Spleen (tissue), 11 donors: ENCODE results near the gene DNAH10. TPM values are rescaled to one million over a fixed set of nuclear protein-coding genes. Genes with fewer than 3 reads are reported as not detected.

Experiments
- DNase-seq: peaks from one replicate; pipeline ENCODE4 v3.0.0-alpha.2; 2020
- H3K27ac ChIP-seq, 8 donors: fragments of 200-600 bp; sonication (generic) in 7 of 8; 1 replicate in 4 of 8; 2 replicates in 4 of 8; pipeline versions ENCODE4 v1.5.0 to v1.8.0; 2016 to 2021; ENCODE audit warnings: inconsistent platforms in 4 of 8, mild to moderate bottlenecking in 4 of 8, moderate library complexity in 1 of 8
- H3K27me3 ChIP-seq, 7 donors: fragments of 200-600 bp; sonication (generic) in 6 of 7; replicated peaks in 1 of 7; 1 replicate in 4 of 7; 2 replicates in 3 of 7; pipeline versions ENCODE4 v1.5.0 to v1.8.0; 2016 to 2021; ENCODE audit warnings: inconsistent platforms in 3 of 7, mild to moderate bottlenecking in 1 of 7
- H3K36me3 ChIP-seq, 6 donors: fragments of 200-600 bp; sonication (generic) in 5 of 6; 1 replicate in 4 of 6; 2 replicates in 2 of 6; pipeline versions ENCODE4 v1.5.0 to v1.8.0; 2016 to 2021; ENCODE audit warnings: inconsistent platforms in 2 of 6
- H3K4me1 ChIP-seq, 6 donors: fragments of 200-600 bp; sonication (generic) in 5 of 6; 1 replicate in 3 of 6; 2 replicates in 3 of 6; pipeline versions ENCODE4 v1.5.0 to v1.8.0; 2016 to 2021; ENCODE audit warnings: inconsistent platforms in 3 of 6
- H3K4me3 ChIP-seq, 8 donors: fragments of 200-600 bp; sonication (generic) in 7 of 8; 1 replicate in 4 of 8; 2 replicates in 4 of 8; pipeline versions ENCODE4 v1.5.0 to v1.8.0; 2016 to 2021; ENCODE audit warnings: inconsistent platforms in 4 of 8, mild to moderate bottlenecking in 4 of 8, moderate library complexity in 2 of 8
- H3K9me3 ChIP-seq, 8 donors: fragments of 200-600 bp; sonication (generic) in 7 of 8; 1 replicate in 4 of 8; 2 replicates in 4 of 8; pipeline versions ENCODE4 v1.5.0 to v1.8.0; 2016 to 2021; ENCODE audit warnings: inconsistent platforms in 4 of 8
- POLR2A ChIP-seq, 3 donors: fragments of 450-650 bp; IDR thresholded peaks; one replicate each; pipeline ENCODE4 v1.5.1; 2017; ENCODE audit warnings: antibody characterized with exemption in 3 of 3, mild to moderate bottlenecking in 1 of 3
- POLR2AphosphoS5 ChIP-seq, 3 donors: sonication (generic); formaldehyde crosslinking; IDR thresholded peaks; one replicate each; pipeline ENCODE4 v1.5.1; 2017; ENCODE audit warnings: antibody characterized with exemption in 3 of 3
- WGBS, 5 donors: extraction: QIAGEN DNeasy Blood & Tissue Kit in 3 of 5; methylation state at CpG; one replicate each; pipeline versions ENCODE4 v1.1.5 to v1.1.7; 2013 to 2018; 5-methylcytosine and 5-hydroxymethylcytosine counted together
- intact Hi-C: fragments of 100-400 bp; cut with DNase I; formaldehyde crosslinking; loops from one replicate; pipeline ENCODE4 v1.15.0; 2023; ENCODE audit warnings: low total_unique reads
- polyA plus RNA-seq, 3 donors: library from polyadenylated mRNA; stranded (reverse); fragments of 200-250 nt; gene quantifications; one replicate each; pipeline ENCODE4 v1.2.1, GENCODE V29; 2013
- total RNA-seq, 7 donors: library from RNA; depleted of rRNA in 3 of 7; stranded (reverse); fragments of >200 nt in 3 of 7; fragmentation: NEBNext Ultra II Directional in 4 of 7; extraction: Animal tissue kit (Norgen Biotek cat#: 25700) in 4 of 7; gene quantifications; one replicate each; pipeline versions ENCODE4 v1.1.0 to v1.2.1, GENCODE V29; 2016 to 2021
- TF ChIP-seq, protein P1 (sequence below), 11 experiments: fragments of 200-600 bp in 7 of 11; fragments of 450-650 bp in 4 of 11; sonication (generic) in 4 of 11; IDR thresholded peaks in 8 of 11; conservative IDR thresholded peaks in 3 of 11; 1 replicate in 7 of 11; 2 replicates in 4 of 11; pipeline versions ENCODE4 v1.4.0 to v1.8.0; 2016 to 2021; ENCODE audit warnings: antibody characterized with exemption in 11 of 11, inconsistent platforms in 4 of 11, mild to moderate bottlenecking in 1 of 11
- donor health status: healthy with polysubstance abuse.
- donor health status: DM: no; HTN: no; CAD: no; lungs with moderate emphysema.
- donor health status: DM: no; HTN: no; CAD: no.
- donor health status: Bipolar disorder and iron deficiency.
- donor health status: healthy.
- donor health status: DM: no; HTN: no; CAD: no.
- donor health status: DM: yes; HTN: yes; CAD: no.

The DNAH10 gene
- total and polyA plus RNA-seq, 10 donors: 0.23 to 2.2 (median 0.43) TPM; not detected in 1

GRCh38 chr12:123733229-123733628 is 28.9 kb upstream of the DNAH10 start:
- no peaks in the 10 kb centered on the region for H3K27me3 ChIP-seq
- no peaks in the 10 kb centered on the region for H3K9me3 ChIP-seq
- peaks cover 4 to 100% (median 75%) of the 10 kb centered on the region in 6 donors for H3K36me3 ChIP-seq
- 78 to 91% (median 86%) methylated on average over 10 of the region's 10 CpGs for WGBS, 5 donors
- no peak for TF ChIP-seq POLR2A (IDR thresholded peaks at IDR 0.05)
- TF ChIP-seq, protein P1, sequence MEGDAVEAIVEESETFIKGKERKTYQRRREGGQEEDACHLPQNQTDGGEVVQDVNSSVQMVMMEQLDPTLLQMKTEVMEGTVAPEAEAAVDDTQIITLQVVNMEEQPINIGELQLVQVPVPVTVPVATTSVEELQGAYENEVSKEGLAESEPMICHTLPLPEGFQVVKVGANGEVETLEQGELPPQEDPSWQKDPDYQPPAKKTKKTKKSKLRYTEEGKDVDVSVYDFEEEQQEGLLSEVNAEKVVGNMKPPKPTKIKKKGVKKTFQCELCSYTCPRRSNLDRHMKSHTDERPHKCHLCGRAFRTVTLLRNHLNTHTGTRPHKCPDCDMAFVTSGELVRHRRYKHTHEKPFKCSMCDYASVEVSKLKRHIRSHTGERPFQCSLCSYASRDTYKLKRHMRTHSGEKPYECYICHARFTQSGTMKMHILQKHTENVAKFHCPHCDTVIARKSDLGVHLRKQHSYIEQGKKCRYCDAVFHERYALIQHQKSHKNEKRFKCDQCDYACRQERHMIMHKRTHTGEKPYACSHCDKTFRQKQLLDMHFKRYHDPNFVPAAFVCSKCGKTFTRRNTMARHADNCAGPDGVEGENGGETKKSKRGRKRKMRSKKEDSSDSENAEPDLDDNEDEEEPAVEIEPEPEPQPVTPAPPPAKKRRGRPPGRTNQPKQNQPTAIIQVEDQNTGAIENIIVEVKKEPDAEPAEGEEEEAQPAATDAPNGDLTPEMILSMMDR (IDR thresholded peaks at IDR 0.05 in 8 of 11, conservative IDR thresholded peaks at IDR 0.05 in 3 of 11): no peak
- TF ChIP-seq POLR2AphosphoS5 (IDR thresholded peaks at IDR 0.05): no peak
- H3K4me3 ChIP-seq: no peak overlapping the region
- H3K27ac ChIP-seq: no peak overlapping the region
- DNase-seq: no peak
- intact Hi-C loops: no loop called here
- peaks cover 0 to 16% (median 7%) of the 10 kb centered on the region in 6 donors for H3K4me1 ChIP-seq

DNA sequence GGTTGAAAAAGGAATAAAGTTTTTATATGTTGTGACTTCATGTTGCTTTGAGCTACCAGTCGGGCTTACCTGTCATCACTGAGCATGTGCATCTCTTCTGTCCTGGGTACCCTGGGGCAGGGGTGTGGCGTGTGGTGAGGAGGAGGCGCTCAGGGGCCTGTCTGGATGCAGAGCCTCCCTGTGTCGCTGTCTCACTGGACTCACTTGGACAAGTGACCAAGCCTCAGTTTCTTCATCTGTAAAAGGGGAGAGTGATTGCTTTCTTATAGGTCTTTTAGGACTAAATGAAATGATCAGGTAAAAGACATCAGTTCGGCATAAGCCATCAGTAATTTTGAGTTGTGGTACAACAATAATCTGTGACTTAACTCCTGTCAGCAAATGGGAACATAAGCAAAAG is 27.8 kb upstream of the DNAH10 start:
- Histone ChIP-seq H3K4me1 (peaks cover 0 to 16% (median 7%) of the 10 kb centered on the region in 6 donors), H3K9me3 (no peaks in the 10 kb centered on the region), H3K27ac (no peak overlapping the region), H3K36me3 (peaks cover 4 to 100% (median 74%) of the 10 kb centered on the region in 6 donors), H3K4me3 (no peak overlapping the region), H3K27me3 (no peaks in the 10 kb centered on the region)
- TF ChIP-seq, protein P1 (IDR thresholded peaks at IDR 0.05 in 8 of 11, conservative IDR thresholded peaks at IDR 0.05 in 3 of 11): no peak
- TF ChIP-seq POLR2AphosphoS5 (IDR thresholded peaks at IDR 0.05): no peak
- no peak for TF ChIP-seq POLR2A (IDR thresholded peaks at IDR 0.05)
- WGBS, 5 donors: 72 to 89% (median 88%) methylated on average over 5 of the region's 5 CpGs
- intact Hi-C loops: no loop called here
- no peak for DNase-seq

GRCh38 chr12:123741937-123742572 is 20.0 kb upstream of the DNAH10 start:
- Histone ChIP-seq H3K4me3 (peak overlapping the region in 1 of 8 donors; percentile 43), H3K9me3 (no peaks in the 10 kb centered on the region), H3K36me3 (peaks cover 0 to 100% (median 63%) of the 10 kb centered on the region in 6 donors), H3K27ac (peak overlapping the region in 6 of 8 donors; percentile 19 to 77 (median 58)), H3K27me3 (no peaks in the 10 kb centered on the region), H3K4me1 (peaks cover 0 to 40% (median 15%) of the 10 kb centered on the region in 6 donors)
- TF ChIP-seq, protein P1 (IDR thresholded peaks at IDR 0.05 in 8 of 11, conservative IDR thresholded peaks at IDR 0.05 in 3 of 11): no peak
- TF ChIP-seq POLR2A (IDR thresholded peaks at IDR 0.05): no peak
- no peak for TF ChIP-seq POLR2AphosphoS5 (IDR thresholded peaks at IDR 0.05)
- no peak for DNase-seq
- intact Hi-C loops: no loop called here
- WGBS, 5 donors: 68 to 76% (median 74%) methylated on average over 12 to 14 of the region's 14 CpGs

GRCh38 chr12:123743002-123743401 is 19.1 kb upstream of the DNAH10 start:
- peak; percentile 77 for DNase-seq
- Histone ChIP-seq H3K9me3 (no peaks in the 10 kb centered on the region), H3K27ac (peak overlapping the region in 7 of 8 donors; percentile 19 to 77 (median 54)), H3K36me3 (peaks cover 0 to 100% (median 59%) of the 10 kb centered on the region in 6 donors), H3K4me3 (no peak overlapping the region), H3K27me3 (no peaks in the 10 kb centered on the region), H3K4me1 (peaks cover 0 to 41% (median 10%) of the 10 kb centered on the region in 6 donors)
- WGBS, 5 donors: 26 to 53% (median 37%) methylated on average over 10 of the region's 10 CpGs
- TF ChIP-seq POLR2A (IDR thresholded peaks at IDR 0.05) (no peak), POLR2AphosphoS5 (IDR thresholded peaks at IDR 0.05) (no peak)
- TF ChIP-seq, protein P1 (IDR thresholded peaks at IDR 0.05 in 8 of 11, conservative IDR thresholded peaks at IDR 0.05 in 3 of 11): no peak
- intact Hi-C loops: no loop called here
